HepG2 (cell line): ENCODE results near the gene ZSWIM6. TPM values are rescaled to one million over a fixed set of nuclear protein-coding genes. Genes with fewer than 3 reads are reported as not detected.

Source experiments
- ATAC-seq: fragments of 200-7000 bp; cut with Tn5 transposase; 3 replicates; pipeline ENCODE4 v1.9.1; 2020; ENCODE audit warnings: mild to moderate bottlenecking, moderate library complexity
- BruUV-seq: library from RNA; stranded (reverse); fragments of 400-500 nt; replicated peaks from 2 replicates; lab custom pipeline; 2021; lab: Mats Ljungman, UMichigan
- CTCF ChIA-PET: fragments of 300-600 bp; formaldehyde crosslinking; extraction: SDS; loops from one replicate; lab custom pipeline; 2021; ENCODE audit warnings: low total read pairs, inconsistent platforms, low intra/inter-chr PET ratio; lab: Yijun Ruan, JAX
- POLR2A ChIA-PET: fragments of 350-600 bp; sonication (Branson Sonifier 250); formaldehyde crosslinking; loops from one replicate; lab custom pipeline; 2020; ENCODE audit warnings: antibody characterized with exemption, inconsistent platforms; lab: Yijun Ruan, JAX
- DNase-seq: peaks from one replicate; pipeline ENCODE4 v3.0.0-alpha.2; 2015; ENCODE audit warnings: low spot score
- FAIRE-seq: peaks from 3 replicates; lab custom pipeline; 2011; peaks lifted over from hg19 to GRCh38; lab: Jason Lieb, UNC
- H2AFZ ChIP-seq: one replicate; pipeline ENCODE4 v1.6.1; 2011; ENCODE audit warnings: low read length, inconsistent platforms
- H3K27ac ChIP-seq: fragments of 300-600 bp; 3 replicates; pipeline ENCODE4 v1.8.0; 2011; ENCODE audit warnings: mixed run types, mild to moderate bottlenecking, mixed read lengths, low read length, inconsistent platforms; ENCODE audit not compliant: insufficient read depth; ENCODE audit errors: extremely low read length
- H3K27me3 ChIP-seq, 2 experiments: fragments of 200-600 bp in 1 of 2; 2 replicates in 1 of 2; 3 replicates in 1 of 2; pipeline versions ENCODE4 v1.6.0 to v1.8.0; 2011; ENCODE audit warnings: low read length in 2 of 2, mild to moderate bottlenecking in 2 of 2, moderate library complexity in 2 of 2, inconsistent platforms in 1 of 2; ENCODE audit not compliant: insufficient read depth in 2 of 2, control insufficient read depth in 1 of 2
- H3K36me3 ChIP-seq, 2 experiments: fragments of 200-600 bp in 1 of 2; replicated peaks in 1 of 2; 2 replicates in 1 of 2; 3 replicates in 1 of 2; pipeline versions ENCODE4 v1.5.1 to v1.8.0; 2011; ENCODE audit warnings: low read length in 2 of 2, inconsistent platforms in 1 of 2; ENCODE audit not compliant: insufficient read depth in 2 of 2, control insufficient read depth in 1 of 2
- H3K4me1 ChIP-seq: 2 replicates; pipeline ENCODE4 v1.5.1; 2012; ENCODE audit warnings: low read length, inconsistent platforms; ENCODE audit not compliant: insufficient read depth
- H3K4me2 ChIP-seq: 2 replicates; pipeline ENCODE4 v1.6.0; 2011; ENCODE audit warnings: low read depth, low read length, inconsistent platforms
- H3K4me3 ChIP-seq, 3 experiments: fragments of 200-600 bp in 1 of 3; sonication (generic), shearing (Covaris generic) in 1 of 3; replicated peaks in 1 of 3; 2 replicates each; pipeline ENCODE4 v1.5.1; 2011 to 2016; ENCODE audit warnings: low read length in 3 of 3, inconsistent platforms in 2 of 3, low read depth in 2 of 3, mild to moderate bottlenecking in 2 of 3, control low read depth in 1 of 3, mixed read lengths in 1 of 3; ENCODE audit not compliant: insufficient read depth in 1 of 3
- H3K79me2 ChIP-seq: one replicate; pipeline ENCODE4 v1.6.1; 2011; ENCODE audit warnings: low read length, inconsistent platforms; ENCODE audit not compliant: insufficient read depth
- H3K9ac ChIP-seq: 2 replicates; pipeline ENCODE4 v1.6.0; 2011; ENCODE audit warnings: mild to moderate bottlenecking, low read depth, low read length, inconsistent platforms; ENCODE audit not compliant: insufficient read depth
- H3K9me3 ChIP-seq: 2 replicates; pipeline ENCODE4 v1.5.1; 2012; ENCODE audit warnings: mild to moderate bottlenecking, low read length
- H4K20me1 ChIP-seq: 2 replicates; pipeline ENCODE4 v1.6.0; 2011; ENCODE audit warnings: inconsistent platforms, mild to moderate bottlenecking, low read length, moderate library complexity; ENCODE audit not compliant: insufficient read depth
- ATAD3A ChIP-seq: sonication (generic); formaldehyde crosslinking; IDR thresholded peaks from 2 replicates; pipeline ENCODE4 v1.4.0; 2020; ENCODE audit warnings: missing genetic modification reagents
- DNMT1 ChIP-seq: sonication (generic); formaldehyde crosslinking; IDR thresholded peaks from 2 replicates; pipeline ENCODE4 v1.5.1; 2020; ENCODE audit warnings: mild to moderate bottlenecking, missing genetic modification reagents
- KAT7 ChIP-seq: IDR thresholded peaks from 2 replicates; pipeline ENCODE4 v1.6.1; 2018; ENCODE audit warnings: borderline replicate concordance, missing compliant biosample characterization
- KLF11 ChIP-seq: IDR thresholded peaks from 2 replicates; pipeline ENCODE4 v1.6.1; 2016; ENCODE audit warnings: missing compliant biosample characterization
- PTBP1 ChIP-seq: fragments of 200-400 bp; formaldehyde crosslinking; IDR thresholded peaks from 2 replicates; pipeline ENCODE4 v1.6.1; 2018; ENCODE audit warnings: low read length, low read depth; ENCODE audit not compliant: poor library complexity, severe bottlenecking
- TSC22D2 ChIP-seq: sonication (generic); formaldehyde crosslinking; IDR thresholded peaks from 2 replicates; pipeline ENCODE4 v1.5.1; 2020; ENCODE audit warnings: missing genetic modification reagents, mild to moderate bottlenecking, borderline replicate concordance
- WGBS: methylation state at CpG from one replicate; pipeline ENCODE4 v1.1.6; 2017; ENCODE audit warnings: low lambda C conversion rate; 5-methylcytosine and 5-hydroxymethylcytosine counted together
- in situ Hi-C: cut with HindIII; loops from 2 replicates; pipeline ENCODE4 v1.10.0; 2017; ENCODE audit warnings: low pct_unique_long_range_greater_than_20kb; ENCODE audit not compliant: extremely low pct_ligation_motif_present
- intact Hi-C: fragments of 100-400 bp; cut with micrococcal nuclease; formaldehyde crosslinking; loops from one replicate; pipeline ENCODE4 v1.10.0; 2022; ENCODE audit not compliant: unreplicated experiment
- polyA plus RNA-seq, 8 experiments: library from polyadenylated mRNA; depleted of rRNA in 3 of 8; stranded (reverse) in 7 of 8; unstranded in 1 of 8; fragments of >200 nt; fragmentation: Illumina TruSeq in 4 of 8; extraction: Trizol in 4 of 8; gene quantifications; 2 replicates each; pipeline versions ENCODE4 v1.2.1 to v1.2.3, GENCODE V29; 2011 to 2016; ENCODE audit warnings: low read depth in 4 of 8, missing spikeins in 1 of 8, mixed read lengths in 1 of 8; ENCODE audit not compliant: insufficient read depth in 1 of 8
- total RNA-seq, 5 experiments: library from RNA; depleted of rRNA; stranded (reverse); fragments of >200 nt; fragmentation: Illumina TruSeq; extraction: Trizol; gene quantifications; 2 replicates each; pipeline ENCODE4 v1.2.3, GENCODE V29; 2016; ENCODE audit warnings: low read depth in 1 of 5
- TF ChIP-seq, protein P1 (sequence below): sonication (generic); formaldehyde crosslinking; conservative IDR thresholded peaks from 2 replicates; pipeline ENCODE4 v1.8.1; 2023; ENCODE audit warnings: missing genetic modification reagents
- TF ChIP-seq, protein P2 (sequence below): sonication (generic); formaldehyde crosslinking; IDR thresholded peaks from 2 replicates; pipeline ENCODE4 v1.8.1; 2023; ENCODE audit warnings: missing genetic modification reagents, mild to moderate bottlenecking, borderline replicate concordance
- TF ChIP-seq, protein P3 (sequence below): IDR thresholded peaks from 2 replicates; pipeline ENCODE4 v1.6.1; 2016

Gene ZSWIM6
- total and polyA plus RNA-seq, 2 of the 13 experiments (the other 11 are each of a cell fraction or from before 2014, with no cell fraction given) = 0.82 to 1.9 TPM

DNA sequence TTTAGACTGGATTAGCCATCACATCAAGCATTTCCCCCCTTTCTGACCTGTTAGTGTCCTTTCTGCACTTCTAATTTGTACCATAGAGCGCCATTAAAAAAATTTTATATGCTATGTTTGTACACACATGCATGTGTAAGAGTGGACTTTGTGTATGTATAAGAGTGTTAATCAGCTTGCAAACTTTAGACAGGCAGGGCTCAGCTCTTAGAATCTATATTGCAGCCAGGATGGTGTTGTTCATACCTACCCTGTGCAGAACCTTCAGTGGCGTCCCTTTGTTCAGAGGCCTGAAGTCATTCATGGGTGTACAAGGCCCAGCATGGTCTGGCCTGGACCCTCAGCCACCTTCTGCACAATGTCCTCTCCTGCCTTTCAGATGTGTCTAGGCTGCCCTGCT is 19.7 kb downstream of the ZSWIM6 start:
- Histone ChIP-seq H3K4me2 (no peak overlapping the region), H3K36me3 (no peaks in the 10 kb centered on the region), H3K9me3 (no peaks in the 10 kb centered on the region), H4K20me1 (no peaks in the 10 kb centered on the region), H3K9ac (no peak overlapping the region), H3K4me1 (0 out of 2 replicates have a peak, but pooled peaks cover 5% of the 10 kb centered on the region), H3K27me3 (no peaks in the 10 kb centered on the region), H3K4me3 (no peak overlapping the region), H2AFZ (no peak overlapping the region), H3K27ac (no peak overlapping the region), H3K79me2 (peaks cover 1% of the 10 kb centered on the region)
- in situ Hi-C loops (no loop called here), intact Hi-C loops (no loop called here)
- no TSS peak for BruUV-seq
- DNase-seq (no peak), ATAC-seq (no peak), FAIRE-seq (no peak)
- POLR2A ChIA-PET = no interaction called here
- TF ChIP-seq, protein P1, sequence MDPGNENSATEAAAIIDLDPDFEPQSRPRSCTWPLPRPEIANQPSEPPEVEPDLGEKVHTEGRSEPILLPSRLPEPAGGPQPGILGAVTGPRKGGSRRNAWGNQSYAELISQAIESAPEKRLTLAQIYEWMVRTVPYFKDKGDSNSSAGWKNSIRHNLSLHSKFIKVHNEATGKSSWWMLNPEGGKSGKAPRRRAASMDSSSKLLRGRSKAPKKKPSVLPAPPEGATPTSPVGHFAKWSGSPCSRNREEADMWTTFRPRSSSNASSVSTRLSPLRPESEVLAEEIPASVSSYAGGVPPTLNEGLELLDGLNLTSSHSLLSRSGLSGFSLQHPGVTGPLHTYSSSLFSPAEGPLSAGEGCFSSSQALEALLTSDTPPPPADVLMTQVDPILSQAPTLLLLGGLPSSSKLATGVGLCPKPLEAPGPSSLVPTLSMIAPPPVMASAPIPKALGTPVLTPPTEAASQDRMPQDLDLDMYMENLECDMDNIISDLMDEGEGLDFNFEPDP (CRISPR knock-in tag) = 0 out of 2 replicates have a peak, but pooled peaks have one; percentile 25
- no peak for TF ChIP-seq PTBP1
- 50% methylated on average over 2 of the region's 2 CpGs for WGBS
- CTCF ChIA-PET = no interaction called here

DNA sequence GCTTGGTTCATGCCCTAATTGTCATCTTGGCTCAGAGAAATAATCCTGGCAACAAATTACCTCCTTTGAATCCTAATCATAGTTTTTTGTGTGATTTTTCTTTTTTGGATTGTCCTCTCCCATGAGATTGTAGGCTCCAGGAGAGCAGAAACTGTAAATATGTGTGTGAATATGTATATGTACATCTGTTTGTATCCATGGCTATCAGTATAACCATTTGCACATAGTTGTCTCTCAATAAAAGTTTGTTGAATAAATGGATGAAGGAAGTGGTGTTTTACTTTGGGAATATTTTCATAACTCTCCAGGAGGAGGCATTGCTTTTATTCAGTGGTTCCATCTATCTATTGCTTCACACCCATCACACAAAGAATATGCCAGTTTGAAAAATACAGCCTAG is 20.1 kb downstream of the ZSWIM6 start:
- H3K36me3 ChIP-seq = no peaks in the 10 kb centered on the region
- DNase-seq (no peak), FAIRE-seq (no peak), ATAC-seq (no peak)
- no peaks in the 10 kb centered on the region for H4K20me1 ChIP-seq
- no peak overlapping the region for H3K27ac ChIP-seq
- no peak overlapping the region for H2AFZ ChIP-seq
- peaks cover 4% of the 10 kb centered on the region for H3K9me3 ChIP-seq
- H3K79me2 ChIP-seq = peaks cover 1% of the 10 kb centered on the region
- CTCF ChIA-PET = no interaction called here
- no peak overlapping the region for H3K4me3 ChIP-seq
- intact Hi-C loops (no loop called here), in situ Hi-C loops (no loop called here)
- H3K9ac ChIP-seq = no peak overlapping the region
- POLR2A ChIA-PET = no interaction called here
- H3K27me3 ChIP-seq = no peaks in the 10 kb centered on the region
- TF ChIP-seq DNMT1 = no peak
- TF ChIP-seq, protein P2, sequence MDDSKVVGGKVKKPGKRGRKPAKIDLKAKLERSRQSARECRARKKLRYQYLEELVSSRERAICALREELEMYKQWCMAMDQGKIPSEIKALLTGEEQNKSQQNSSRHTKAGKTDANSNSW (CRISPR knock-in tag) = no peak
- no peak for TF ChIP-seq TSC22D2 (CRISPR knock-in tag)
- TF ChIP-seq ATAD3A (CRISPR knock-in tag) = no peak
- no peak for TF ChIP-seq KAT7 (CRISPR knock-in tag)
- no peak for TF ChIP-seq KLF11 (CRISPR knock-in tag)
- TF ChIP-seq, protein P3, sequence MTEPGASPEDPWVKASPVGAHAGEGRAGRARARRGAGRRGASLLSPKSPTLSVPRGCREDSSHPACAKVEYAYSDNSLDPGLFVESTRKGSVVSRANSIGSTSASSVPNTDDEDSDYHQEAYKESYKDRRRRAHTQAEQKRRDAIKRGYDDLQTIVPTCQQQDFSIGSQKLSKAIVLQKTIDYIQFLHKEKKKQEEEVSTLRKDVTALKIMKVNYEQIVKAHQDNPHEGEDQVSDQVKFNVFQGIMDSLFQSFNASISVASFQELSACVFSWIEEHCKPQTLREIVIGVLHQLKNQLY (CRISPR knock-in tag) = no peak
- H3K4me1 ChIP-seq = 0 out of 2 replicates have a peak, but pooled peaks cover 3% of the 10 kb centered on the region
- BruUV-seq = no TSS peak
- no peak overlapping the region for H3K4me2 ChIP-seq
